ENCODE data around the gene TTC23.

TTC23 gene

GRCh38 chr15:99163271-99164062, 85.9 kb downstream of the TTC23 start:
- no peak for DNase-seq

GRCh38 chr15:99158626-99159412, 90.6 kb downstream of the TTC23 start:
- no peak for DNase-seq

GRCh38 chr15:99157456-99157855, 91.9 kb downstream of the TTC23 start:
- no peak for DNase-seq

GRCh38 chr15:99155961-99156443, 93.4 kb downstream of the TTC23 start:
- no peak for DNase-seq

- DNase-seq: no peak
Measured at GRCh38 chr15:99154271-99154670, 95.1 kb downstream of the TTC23 start.

GRCh38 chr15:99153026-99153535, 96.3 kb downstream of the TTC23 start:
- DNase-seq: no peak

DNA sequence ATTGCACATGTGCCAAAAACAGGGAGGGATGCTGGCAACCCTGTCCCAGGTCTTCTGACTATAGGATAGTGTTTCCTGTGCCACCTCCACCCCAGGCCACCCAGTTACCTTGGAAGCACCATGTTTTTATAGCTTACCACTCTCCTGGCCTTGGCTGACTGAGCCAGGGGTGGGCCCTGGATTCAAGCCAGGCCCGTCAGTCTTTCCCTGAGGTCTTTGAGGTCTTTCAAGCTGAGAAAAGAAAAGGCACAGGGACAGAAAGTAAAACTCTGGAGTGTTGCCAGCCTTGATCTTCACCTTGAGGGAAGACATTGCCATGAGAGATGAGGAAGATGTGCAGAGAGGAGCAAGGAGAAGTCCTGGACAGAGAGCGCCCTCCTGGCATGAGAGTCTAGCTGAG, 98.2 kb downstream of the TTC23 start:
- DNase-seq: no peak

DNA sequence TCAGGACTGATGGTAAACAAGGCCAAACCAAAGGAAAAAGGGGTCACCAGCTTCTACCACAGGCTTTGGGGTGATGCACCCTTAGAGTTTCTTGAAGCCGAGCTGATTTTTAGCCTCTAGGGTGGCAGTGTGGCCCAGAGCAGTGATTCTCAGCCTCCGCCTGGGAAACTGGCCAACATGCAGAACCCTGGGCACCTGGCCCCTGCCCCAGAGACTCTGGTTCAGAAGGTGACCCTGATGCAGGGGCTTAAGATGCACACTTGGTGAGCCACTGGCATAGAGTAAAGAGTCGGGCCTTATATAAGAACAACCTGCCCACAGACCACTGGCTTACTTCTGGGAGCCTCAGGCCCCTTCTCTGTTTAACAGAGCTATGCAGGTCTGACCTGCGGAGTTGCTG, 100.0 kb downstream of the TTC23 start:
- DNase-seq: no peak

DNA sequence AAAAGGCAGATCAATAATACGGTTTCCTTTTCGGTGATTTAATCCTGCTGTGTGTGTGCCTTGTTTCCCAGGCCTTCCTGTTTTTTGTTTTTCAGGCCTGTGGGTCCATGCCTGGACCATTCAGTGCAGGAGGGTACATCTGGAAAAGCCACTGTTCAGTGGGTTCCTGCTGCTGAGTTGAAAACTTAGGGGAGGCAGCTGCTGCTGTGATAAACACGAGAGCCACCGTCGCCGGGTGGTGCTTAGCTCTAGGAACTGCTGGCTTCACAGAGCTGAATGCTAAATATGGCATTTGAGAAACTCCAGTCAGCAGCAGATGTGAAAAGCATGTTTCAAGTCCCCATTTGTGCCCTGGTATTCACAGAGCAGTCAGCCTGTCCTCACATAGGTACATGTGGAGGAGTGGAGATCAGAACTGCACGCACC, 100.5 kb downstream of the TTC23 start:
- no peak for DNase-seq

DNA sequence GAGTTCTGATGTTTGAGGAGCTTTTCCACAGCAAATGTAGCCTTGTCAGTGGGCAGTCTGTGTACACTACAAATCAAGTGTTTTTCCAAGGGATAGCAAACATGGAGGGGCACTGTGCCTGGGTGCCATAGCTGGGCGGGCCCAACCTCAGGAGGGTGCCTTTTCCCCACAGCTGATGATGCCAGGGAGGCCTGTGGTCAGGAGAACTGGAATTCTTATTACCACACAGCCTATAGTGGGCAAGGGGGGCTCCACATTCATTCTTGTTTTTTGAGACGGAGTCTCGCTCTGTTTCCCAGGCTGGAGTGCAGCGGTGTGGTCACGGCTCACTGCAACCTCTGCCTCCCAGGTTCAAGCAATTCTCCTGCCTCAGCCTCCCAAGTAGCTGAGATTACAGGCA, 102.7 kb downstream of the TTC23 start:
- DNase-seq: no peak

GRCh38 chr15:99145778-99146177, 103.6 kb downstream of the TTC23 start:
- no peak for DNase-seq

- no peak for DNase-seq
Measured at GRCh38 chr15:99145005-99145404, 104.4 kb downstream of the TTC23 start.

DNA sequence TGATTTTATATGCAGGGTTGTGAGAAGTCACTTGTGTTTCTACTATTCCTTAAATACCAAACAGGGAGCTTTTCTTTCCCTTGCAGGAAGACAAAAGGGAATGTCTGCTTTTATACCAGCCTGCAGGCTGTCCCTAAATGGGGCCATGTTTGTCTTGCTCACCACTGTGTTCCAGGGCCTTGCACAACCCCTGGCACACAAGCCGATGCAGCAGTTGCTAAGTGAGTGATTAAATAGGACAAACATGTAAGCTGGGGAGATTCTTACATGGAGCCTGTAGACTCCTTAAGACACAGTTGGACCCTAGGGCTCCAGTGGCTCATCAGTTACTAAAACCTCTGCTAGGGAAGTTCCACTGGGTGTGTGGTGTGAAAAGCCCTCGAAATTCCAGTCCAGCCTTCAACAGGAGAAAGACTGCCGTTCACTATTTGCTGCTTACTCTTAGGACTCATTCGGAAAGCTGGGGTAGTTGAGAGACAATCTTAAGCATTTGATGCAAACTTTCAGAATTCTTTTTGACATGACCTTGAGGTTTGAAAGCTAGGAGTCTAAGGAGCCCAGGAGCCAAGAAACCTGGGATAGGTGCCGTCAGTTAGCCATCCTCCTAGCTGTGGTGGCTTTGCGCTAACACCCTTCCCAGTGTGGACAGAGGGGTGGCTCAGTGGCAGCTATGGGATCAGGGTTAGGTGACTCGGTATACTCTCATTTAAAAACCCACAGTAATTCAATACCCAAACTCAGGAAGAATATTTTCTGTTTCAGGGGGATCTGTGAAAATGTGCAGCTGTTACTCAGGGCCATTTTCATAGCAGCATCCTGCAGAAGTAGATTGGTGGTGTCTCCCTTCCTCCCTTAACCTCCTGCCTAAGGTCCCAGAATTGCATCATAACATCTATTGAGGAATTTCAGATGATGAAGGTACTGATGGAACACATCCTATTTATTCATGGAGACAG, 105.4 kb downstream of the TTC23 start:
- DNase-seq: no peak

GRCh38 chr15:99143242-99143641, 106.1 kb downstream of the TTC23 start:
- DNase-seq: no peak

DNA sequence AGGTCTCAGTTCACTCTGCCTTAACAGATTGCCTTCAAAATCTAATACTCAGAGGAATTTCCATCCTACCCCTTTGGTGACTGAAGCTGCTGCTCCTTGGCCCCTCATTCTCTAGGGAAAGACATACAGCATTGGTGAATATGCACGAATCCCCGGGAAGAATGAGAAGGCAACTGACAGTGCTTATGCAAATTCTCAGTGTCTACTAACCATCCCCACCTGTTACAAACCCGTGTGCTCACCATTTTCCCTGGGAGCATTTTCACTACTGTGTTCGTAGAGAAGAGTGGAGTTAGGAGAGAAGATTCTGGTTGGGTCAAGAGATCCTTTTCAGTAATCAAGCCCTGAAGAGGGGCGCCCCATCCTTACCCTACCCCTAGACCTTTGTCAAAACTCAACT, 106.8 kb downstream of the TTC23 start:
- DNase-seq: no peak

DNA sequence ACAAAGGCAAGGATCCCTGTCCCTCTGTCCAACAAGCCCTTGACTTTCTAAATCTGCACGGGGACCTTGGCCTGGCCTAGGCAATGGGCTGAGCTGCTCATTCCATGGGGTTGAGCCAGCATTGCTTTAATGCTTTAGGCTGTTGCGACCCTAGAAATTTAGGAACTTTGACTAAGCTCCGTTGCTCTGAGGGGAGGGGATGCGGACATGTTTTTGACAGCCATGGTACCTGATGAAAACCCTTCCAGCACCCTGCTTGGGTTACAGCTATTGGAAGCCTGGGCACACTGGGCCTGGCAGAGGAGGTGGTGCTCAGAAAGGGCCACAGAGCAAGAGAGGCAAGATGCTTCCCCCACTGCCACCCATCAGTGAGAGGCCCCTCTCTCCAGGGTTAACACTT, 107.4 kb downstream of the TTC23 start:
- DNase-seq: no peak

DNA sequence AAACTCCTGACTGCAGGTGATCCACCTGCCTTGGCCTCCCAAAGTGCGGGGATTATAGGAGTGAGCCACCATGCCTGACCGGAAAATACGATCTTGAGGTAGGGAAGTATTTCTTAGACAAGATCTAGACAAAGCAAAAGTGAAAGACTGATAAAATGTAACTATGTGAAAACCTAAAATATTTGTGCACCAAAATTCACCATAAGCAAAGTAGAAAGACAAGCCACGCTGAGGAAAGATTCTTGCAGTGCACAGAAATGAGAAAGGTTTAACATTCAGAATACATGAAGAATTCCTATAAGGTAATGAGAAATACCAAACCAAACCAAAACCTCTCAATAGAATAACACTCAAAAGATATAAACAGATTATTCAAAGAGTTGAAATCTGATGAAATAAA, 108.8 kb downstream of the TTC23 start:
- DNase-seq: no peak

DNA sequence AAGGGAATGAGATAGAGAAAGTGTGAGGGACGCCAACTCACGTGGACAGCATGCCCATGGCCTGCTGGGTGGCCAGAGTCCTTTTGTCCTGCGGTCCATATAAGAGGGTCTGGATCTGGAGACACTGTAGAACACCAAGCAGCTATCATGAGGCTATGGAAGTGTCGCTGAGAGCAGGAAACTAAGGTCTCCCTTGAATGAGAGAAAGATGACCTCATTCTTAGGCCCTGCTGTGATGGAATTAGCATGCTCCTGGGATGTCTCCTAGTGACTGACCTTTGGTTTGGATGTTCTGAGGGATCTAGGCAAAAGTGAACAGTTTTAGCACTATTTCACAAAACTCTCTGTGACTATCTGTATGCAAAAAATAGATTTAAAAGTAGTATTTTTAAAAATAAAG, 110.1 kb downstream of the TTC23 start:
- no peak for DNase-seq

- DNase-seq: no peak
Measured at GRCh38 chr15:99138491-99138982, 110.8 kb downstream of the TTC23 start.

GRCh38 chr15:99137877-99138276, 111.5 kb downstream of the TTC23 start:
- no peak for DNase-seq

- DNase-seq: no peak
Measured at GRCh38 chr15:99137111-99137546, 112.3 kb downstream of the TTC23 start.

- DNase-seq: no peak
Measured at GRCh38 chr15:99135194-99135593, 114.2 kb downstream of the TTC23 start.

Measured in stimulated activated CD4-positive, alpha-beta T cell treated with anti-CD3 and anti-CD28 coated beads, Interleukin-4, amount 100 ng/mL, for 4 hours (primary cell).